ENCODE data around the gene CROCC2. TPM values are rescaled to one million over a fixed set of nuclear protein-coding genes. Genes with fewer than 3 reads are reported as not detected.

CROCC2 gene
- polyA plus RNA-seq (2011; rRNA removed) (not detected in 2 replicates), polyA plus RNA-seq (2017; fragmentation: RNase III; extraction: RNeasy Plus Mini Kit Qiagen cat#74134 plus additional on column Dnase treatment) (not detected in 3 replicates), polyA minus RNA-seq (2011; rRNA and poly(A)+ RNA removed) (not detected in 2 replicates)
- not detected in 2 replicates for polyA plus RNA-seq (2012; cell fraction: cytosol; rRNA removed)
- 0.01 and 0.04 TPM in 2 replicates for polyA plus RNA-seq (2012; cell fraction: nucleus; rRNA removed)

GRCh38 chr2:240906141-240906910 lies at the start of gene CROCC2:
Gene CROCC2, plus strand, starts transcription at chr2:240906336. Its CDS starts 178 bp downstream, at chr2:240906514.
- 44% methylated on average over 15 of the region's 23 CpGs for WGBS (ENCODE audit: missing lambda C conversion rate)
- no peaks in the 10 kb centered on the region for H3K4me1 ChIP-seq
- ATAC-seq: peak; percentile 35 to 54; a peak in 3 of 6 replicates
- CTCF ChIA-PET: no interaction called here
- no peak for FAIRE-seq
- no peaks in the 10 kb centered on the region for H3K9me3 ChIP-seq
- no peak within 1 kb of the TSS for H3K27ac ChIP-seq
- H3K4me3 ChIP-seq: no peak within 1 kb of the TSS
- H3K4me2 ChIP-seq: no peak within 1 kb of the TSS
- POLR2A ChIA-PET: interaction anchor here (0.5 kb wide), 1 partner anchor 44 kb away, joined by 3 read pairs; no protein-coding TSS in a partner anchor
- no peak for TF ChIP-seq HES2 (IDR thresholded peaks at IDR 0.05)
- TF ChIP-seq ZSCAN20 (CRISPR knock-in tag; IDR thresholded peaks at IDR 0.05): no peak
- no peak for TF ChIP-seq BCL3 (IDR thresholded peaks at IDR 0.05)
- TF ChIP-seq RAD21 (conservative IDR thresholded peaks at IDR 0.05 in 1 of 2, IDR thresholded peaks at IDR 0.05 in 1 of 2): no peak
- TF ChIP-seq GATA3 (IDR thresholded peaks at IDR 0.05; ENCODE audit: borderline replicate concordance): no peak
- TF ChIP-seq KDM1A (IDR thresholded peaks at IDR 0.05; ENCODE audit: low read depth): no peak
- no peak for TF ChIP-seq RFX5 (IDR thresholded peaks at IDR 0.05)
- TF ChIP-seq ZC3H11A (IDR thresholded peaks at IDR 0.05): no peak
- no peak for TF ChIP-seq ZNF302 (CRISPR knock-in tag; IDR thresholded peaks at IDR 0.05)
- TF ChIP-seq JUNB (IDR thresholded peaks at IDR 0.05): no peak
- no peak for TF ChIP-seq ELK1 (IDR thresholded peaks at IDR 0.05; ENCODE audit: low read depth, low read length)
- DNase-seq (ENCODE audit: low read depth in 1 of 2, low spot score in 1 of 2): no peak

GRCh38 chr2:240857039-240858008 lies 48.8 kb upstream of the CROCC2 start:
- POLR2A ChIA-PET: no interaction called here
- no peak overlapping the region for H3K4me2 ChIP-seq
- no peaks in the 10 kb centered on the region for H3K4me1 ChIP-seq
- no peak for ATAC-seq
- H3K9me3 ChIP-seq: no peaks in the 10 kb centered on the region
- WGBS (ENCODE audit: missing lambda C conversion rate): 78% methylated on average over 13 of the region's 21 CpGs
- FAIRE-seq: no peak
- CTCF ChIA-PET: interaction anchor here (1.0 kb wide), 1 partner anchor 12 kb away, joined by 3 read pairs; no protein-coding TSS in a partner anchor
- TF ChIP-seq NPAS2 (CRISPR knock-in tag; IDR thresholded peaks at IDR 0.05; ENCODE audit: borderline replicate concordance) (no peak), ZSCAN20 (CRISPR knock-in tag; IDR thresholded peaks at IDR 0.05) (no peak), CHD2 (IDR thresholded peaks at IDR 0.05; ENCODE audit: low read length, partially characterized antibody) (no peak), REST (IDR thresholded peaks at IDR 0.05) (no peak), HDAC2 (IDR thresholded peaks at IDR 0.05) (no peak), MAX (IDR thresholded peaks at IDR 0.05) (no peak), MAZ (IDR thresholded peaks at IDR 0.05; ENCODE audit: borderline replicate concordance, low read depth, low read length) (no peak), RARB (CRISPR knock-in tag; IDR thresholded peaks at IDR 0.05) (no peak), MAFK (IDR thresholded peaks at IDR 0.05; ENCODE audit: partially characterized antibody) (no peak), FOSL2 (IDR thresholded peaks at IDR 0.05) (no peak), FOSL2 (CRISPR knock-in tag; IDR thresholded peaks at IDR 0.05) (no peak), ZNF302 (CRISPR knock-in tag; IDR thresholded peaks at IDR 0.05) (no peak), MYC (IDR thresholded peaks at IDR 0.05; ENCODE audit: borderline replicate concordance, low read length) (no peak), NR3C1 (IDR thresholded peaks at IDR 0.05) (no peak), ZC3H11A (IDR thresholded peaks at IDR 0.05) (no peak)
- DNase-seq (ENCODE audit: low read depth in 1 of 2, low spot score in 1 of 2): no peak
- no peak overlapping the region for H3K4me3 ChIP-seq
- no peak overlapping the region for H3K27ac ChIP-seq
